HuH-7.5 (cell line): ENCODE measurements around the gene PTPRN2.
"Not testable (repeated sequence)": the region's sequence is repeated elsewhere in the genome, so short reads cannot be mapped to it uniquely, and the experiment has no call there.

Source experiments
- DNase-seq: peaks from one replicate; pipeline ENCODE4 v3.0.0; 2011; ENCODE audit warnings: low spot score

Gene PTPRN2

GRCh38 chr7:157793973-157794745 is 793.5 kb downstream of the PTPRN2 start:
- DNase-seq: no peak

DNA sequence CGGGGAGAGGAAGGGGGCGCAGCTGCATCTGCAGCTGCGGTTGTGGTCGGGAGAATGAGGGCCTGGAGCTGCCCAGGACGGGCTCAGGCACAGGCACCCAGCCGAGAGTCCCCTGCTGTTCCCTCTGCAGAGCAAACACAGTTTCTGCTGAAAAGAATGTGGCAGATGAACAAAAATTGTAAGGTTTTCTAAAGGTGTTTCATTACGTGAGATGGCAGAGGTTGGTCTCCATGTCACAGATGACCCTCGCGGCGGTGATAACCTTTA is 794.6 kb downstream of the PTPRN2 start:
- DNase-seq: no peak

DNA sequence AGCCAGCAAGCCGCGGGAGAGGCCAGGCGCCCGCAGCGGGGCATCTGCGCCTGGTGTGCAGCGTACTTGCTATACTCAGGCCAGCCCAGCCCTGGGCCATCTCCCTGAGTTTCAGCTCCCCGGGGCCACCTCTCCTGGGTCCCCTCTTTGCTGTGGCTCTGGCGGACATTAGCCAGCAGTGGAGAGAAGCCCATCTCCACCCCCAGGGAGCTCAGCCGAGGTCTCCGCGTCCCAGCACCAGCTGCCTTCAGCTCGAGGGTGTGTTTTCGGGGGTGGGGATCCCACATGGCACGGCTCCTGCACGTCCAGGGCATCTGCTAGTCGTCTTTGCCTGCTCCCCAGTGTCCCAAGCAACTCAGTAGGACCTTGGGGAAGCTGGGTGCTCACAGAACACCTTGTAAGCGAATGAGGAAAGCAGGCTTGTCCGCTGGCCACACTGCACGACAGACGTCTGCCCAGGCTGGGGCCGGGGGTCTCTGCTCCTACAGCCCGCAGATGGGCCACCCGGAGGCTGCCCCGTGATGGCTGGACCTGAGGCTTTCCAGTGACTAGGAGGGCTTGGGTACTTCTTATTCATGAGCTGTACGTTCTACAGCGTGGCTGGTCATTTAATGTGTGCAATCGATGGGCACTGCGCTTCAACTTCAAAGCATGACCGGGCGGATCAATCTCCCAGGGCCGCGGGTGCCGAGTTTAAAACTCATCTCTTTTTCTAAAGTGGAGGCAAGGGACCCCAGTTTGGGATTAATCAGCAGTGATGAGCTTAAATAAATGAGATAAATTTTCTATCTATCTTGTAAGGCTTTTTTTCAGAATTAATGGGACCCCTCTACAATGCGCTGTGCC is 795.2 kb downstream of the PTPRN2 start:
- no peak for DNase-seq

DNA sequence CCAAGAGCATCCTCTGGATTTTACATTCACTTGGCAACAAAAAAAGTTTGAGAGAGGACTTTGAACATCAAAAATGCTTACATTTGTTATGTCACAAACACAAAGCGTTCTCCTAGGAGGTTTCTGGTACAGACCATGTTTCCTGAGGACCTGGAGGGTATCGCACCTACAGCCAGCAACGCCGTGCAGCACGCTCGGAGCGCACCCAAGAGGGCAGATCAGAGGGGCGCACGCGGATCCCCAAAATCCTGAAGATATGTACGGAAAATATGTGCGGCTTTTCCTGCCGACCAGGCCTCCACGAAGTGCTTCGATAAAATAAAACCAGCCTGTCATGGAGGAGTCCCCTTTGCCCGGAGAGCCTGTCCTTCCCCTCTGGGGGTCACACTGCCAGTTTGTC is 796.0 kb downstream of the PTPRN2 start:
- no peak for DNase-seq

GRCh38 chr7:157791261-157791660 is 796.4 kb downstream of the PTPRN2 start:
- no peak for DNase-seq

GRCh38 chr7:157789942-157790341 is 797.7 kb downstream of the PTPRN2 start:
- DNase-seq: no peak

DNA sequence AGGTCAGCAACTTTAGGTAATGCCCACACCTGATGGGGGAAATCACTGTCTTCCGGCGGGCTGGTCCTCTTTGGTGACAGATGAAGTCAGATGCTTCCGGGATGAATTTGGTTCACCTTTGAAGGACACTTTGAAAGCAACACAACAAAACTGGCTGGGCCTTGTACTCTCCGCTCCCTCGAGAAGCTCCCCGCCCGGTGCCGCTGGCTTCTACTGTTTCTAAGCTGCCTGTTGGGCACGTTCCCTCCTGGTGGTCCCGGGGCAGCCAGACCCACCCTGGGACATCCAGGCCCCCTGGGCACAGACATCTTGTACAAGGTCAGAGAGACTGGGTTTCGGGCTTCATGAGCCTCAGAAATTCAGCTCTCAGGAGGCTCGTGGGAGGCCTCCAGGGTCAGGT is 798.5 kb downstream of the PTPRN2 start:
- DNase-seq: no peak

- DNase-seq: no peak
Measured at GRCh38 chr7:157788573-157788972, 799.0 kb downstream of the PTPRN2 start.

DNA sequence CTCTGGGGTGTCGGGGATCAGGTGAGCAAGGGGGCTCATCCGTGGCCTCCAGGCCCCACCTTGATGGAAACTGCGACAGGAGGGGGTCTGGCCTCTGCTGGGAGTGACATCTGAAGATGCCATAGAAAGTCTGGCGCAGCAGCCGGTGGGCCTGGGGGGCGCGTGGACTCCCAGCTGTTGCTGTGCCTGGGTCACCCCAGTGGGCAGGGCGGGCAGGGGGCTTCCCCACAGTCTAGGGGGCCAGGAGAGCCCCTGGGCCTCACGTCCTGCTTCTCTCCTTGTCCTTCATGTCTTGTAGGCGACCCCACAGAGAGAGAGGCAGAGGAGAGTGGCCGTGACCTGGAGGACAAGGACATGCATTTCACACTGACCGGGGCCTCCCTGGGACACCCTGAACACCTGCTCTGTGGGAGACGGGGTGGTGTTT is 800.3 kb downstream of the PTPRN2 start:
- DNase-seq: no peak

DNA sequence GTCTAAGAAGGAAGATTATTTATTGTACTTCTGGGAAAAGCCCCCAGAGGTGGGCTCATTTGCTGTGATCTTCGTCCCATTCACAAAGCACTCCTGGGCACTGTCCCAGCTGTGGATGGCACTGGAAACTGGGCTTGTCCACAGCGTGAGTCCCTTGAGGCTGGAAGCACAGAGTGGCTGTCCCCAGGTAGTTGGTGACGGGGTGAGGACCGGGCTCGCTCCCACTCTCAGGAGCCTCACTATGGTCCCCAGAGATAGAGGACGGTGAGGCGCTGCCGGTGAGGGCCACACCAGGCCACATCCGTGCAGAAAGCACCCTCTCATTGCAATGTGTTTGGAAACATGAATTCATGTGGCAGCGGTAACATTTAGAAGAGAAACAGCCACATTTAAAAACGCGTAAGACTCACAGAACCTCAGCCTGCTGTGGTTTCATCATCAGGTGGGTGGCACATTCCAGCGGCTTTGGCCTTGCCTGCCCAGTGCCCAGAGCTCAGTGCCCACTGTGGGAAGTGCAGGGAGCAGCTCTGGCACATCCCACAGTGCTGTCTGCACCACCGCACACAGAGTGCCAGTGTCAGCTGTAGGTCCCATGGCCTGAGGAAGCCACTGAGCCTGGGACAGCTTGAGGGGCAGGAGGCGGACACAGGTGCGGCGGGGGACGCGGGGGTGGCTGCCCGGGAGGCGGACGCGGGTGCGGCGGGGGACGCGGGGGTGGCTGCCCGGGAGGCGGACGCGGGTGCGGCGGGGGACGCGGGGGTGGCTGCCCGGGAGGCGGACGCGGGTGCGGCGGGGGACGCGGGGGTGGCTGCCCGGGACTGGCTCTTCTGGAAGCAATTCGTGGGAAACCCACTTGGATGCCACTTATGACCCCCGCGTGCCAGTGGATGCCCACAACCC is 801.0 kb downstream of the PTPRN2 start:
- DNase-seq: no peak

- no peak for DNase-seq
Measured at GRCh38 chr7:157785486-157786186, 802.0 kb downstream of the PTPRN2 start.

GRCh38 chr7:157784979-157785441 is 802.6 kb downstream of the PTPRN2 start:
- DNase-seq: no peak

DNA sequence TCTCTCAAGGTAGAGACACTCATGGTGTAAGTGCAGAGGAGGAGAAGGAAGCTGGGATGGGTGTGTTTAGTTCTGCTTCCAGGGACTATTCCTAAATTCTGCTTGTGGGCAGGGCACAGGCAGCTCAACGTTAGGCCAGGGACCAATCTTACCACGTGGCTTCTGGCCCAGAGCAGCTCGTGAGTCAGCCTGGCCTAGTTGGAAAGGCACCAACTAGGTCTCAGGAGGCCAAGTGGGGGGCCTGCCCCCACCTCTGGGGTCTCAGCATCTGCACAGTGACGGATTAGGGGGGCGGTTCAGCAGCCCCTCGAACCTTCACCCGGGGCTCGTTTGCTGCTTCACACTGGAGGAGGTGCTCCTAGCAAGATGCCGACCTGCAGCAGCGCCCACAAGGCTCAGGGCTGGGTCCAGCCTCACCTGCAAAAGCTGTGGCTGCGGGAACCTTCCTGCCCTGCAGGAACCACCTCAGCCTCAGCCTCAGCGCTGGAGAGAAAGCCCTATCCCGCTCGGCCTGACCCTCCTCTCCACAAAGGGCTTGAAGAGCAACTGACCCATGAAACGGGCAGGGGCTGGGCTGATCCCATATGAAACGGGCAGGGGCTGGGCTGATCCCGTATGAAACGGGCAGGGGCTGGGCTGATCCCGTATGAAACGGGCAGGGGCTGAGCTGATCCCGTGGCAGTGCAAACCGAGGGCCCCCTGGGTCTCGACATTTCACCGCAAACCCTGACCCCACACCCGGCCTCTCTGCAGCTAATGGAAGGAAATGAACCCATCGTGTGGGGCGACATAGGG is 803.4 kb downstream of the PTPRN2 start:
- DNase-seq: no peak

- no peak for DNase-seq
Measured at GRCh38 chr7:157782041-157782440, 805.6 kb downstream of the PTPRN2 start.

- DNase-seq: no peak
Measured at GRCh38 chr7:157780721-157781120, 806.9 kb downstream of the PTPRN2 start.

- DNase-seq: no peak
Measured at GRCh38 chr7:157780312-157780711, 807.3 kb downstream of the PTPRN2 start.

- no peak for DNase-seq
Measured at GRCh38 chr7:157779206-157779605, 808.4 kb downstream of the PTPRN2 start.

DNA sequence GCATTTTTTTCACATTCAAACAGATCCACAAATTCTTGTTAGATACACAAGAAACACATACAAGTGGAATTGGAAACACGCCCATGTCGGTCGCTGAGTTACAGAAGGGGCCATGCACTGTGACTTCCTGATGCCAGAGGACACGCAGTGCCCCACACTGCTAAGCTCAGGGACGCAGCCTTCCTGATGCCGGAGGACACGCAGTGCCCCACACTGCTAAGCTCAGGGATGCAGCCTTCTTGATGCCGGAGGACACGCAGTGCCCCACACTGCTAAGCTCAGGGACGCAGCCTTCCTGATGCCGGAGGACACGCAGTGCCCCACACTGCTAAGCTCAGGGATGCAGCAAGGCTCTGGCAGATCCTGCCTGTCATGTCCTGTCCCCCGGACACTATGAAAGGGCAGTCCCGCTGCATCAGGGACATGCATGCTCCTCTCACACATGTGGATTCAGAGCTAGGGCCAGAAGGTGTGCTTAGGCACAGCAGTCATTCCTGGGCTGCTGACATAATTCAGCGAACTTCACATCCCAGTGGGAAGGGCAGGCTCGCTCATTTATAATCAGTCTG is 810.3 kb downstream of the PTPRN2 start:
- not testable (repeated sequence) for DNase-seq

DNA sequence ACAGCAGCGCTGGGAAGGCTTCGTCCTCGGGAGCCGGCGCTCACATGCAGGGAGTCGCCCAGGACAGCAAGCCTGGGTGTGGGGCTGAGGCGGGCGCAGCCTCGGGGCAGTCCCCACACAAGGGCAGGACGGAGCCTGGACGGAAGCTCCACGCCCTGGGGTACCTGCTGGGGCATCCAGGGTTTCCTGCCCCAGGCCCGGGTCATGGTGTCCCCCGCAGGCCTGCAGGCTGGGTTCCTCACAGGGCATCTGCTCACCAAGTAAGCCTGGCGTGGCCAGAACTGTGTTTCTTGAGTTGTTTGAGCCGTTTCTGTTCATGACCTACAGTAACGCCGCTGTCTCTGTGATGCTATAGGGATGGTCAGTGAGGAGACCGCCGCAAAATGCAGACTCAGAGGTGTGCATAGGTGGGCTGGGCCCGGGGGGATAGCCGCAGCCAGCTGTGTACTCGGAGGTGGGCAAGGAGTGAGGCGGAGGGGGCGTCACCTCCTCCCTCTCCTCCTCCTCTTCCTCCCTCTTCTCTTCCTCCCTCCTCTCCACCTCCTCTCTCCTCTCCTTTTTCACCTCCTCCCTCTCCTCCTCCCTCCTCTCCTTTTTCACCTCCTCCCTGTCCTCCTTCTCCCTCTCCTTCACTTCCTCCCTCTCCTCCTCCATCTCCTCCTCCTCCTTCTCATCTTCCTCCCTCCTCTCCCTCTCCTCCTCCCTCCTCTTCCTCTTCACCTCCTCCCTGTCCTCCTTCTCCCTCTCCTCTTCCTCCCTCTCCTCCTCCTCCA is 811.9 kb downstream of the PTPRN2 start:
- DNase-seq: no peak

DNA sequence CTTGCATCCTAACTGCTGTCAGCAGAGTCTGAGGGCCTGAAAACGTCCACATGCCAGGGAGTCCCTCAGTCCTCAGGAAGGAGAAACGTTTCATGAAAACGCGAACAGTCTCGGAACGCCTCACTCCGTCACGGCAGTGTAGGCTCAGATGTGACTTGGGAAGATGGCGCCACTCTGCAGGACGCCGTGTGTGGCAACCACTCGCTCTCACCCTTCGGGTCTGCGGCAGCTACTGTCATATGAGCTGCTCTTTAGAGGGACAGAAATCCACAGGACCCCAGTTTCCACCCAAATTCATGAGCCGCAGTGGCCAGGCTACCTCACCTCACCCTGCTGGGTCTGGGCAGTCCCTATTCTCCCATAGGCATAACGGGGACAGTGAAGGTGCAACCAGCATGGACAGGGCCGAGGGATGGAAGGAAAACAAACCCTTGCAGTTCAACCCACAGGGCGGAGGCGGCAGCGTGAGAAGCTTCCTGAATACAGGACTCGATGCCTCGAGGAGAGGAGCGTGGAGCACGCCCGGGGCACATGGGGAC is 812.5 kb downstream of the PTPRN2 start:
- no peak for DNase-seq
